ENCODE data around the gene CCDC93.

CCDC93 gene

GRCh38 chr2:118014492-118014824 lies 588 bp upstream of the CCDC93 start:
- peak overlapping the region; percentile 89 for H3K4me3 ChIP-seq (ENCODE audit: low read depth, low read length)
- H3K9me3 ChIP-seq (ENCODE audit: control insufficient read depth, insufficient read depth, low read depth, low read length), result no peaks in the 10 kb centered on the region
- H3K36me3 ChIP-seq (ENCODE audit: control insufficient read depth in 2 of 2, insufficient read depth in 1 of 2, low read length in 2 of 2), result no peaks in the 10 kb centered on the region; a peak in 1 of 3 replicates
- TF ChIP-seq ZNF704 (tag by site-specific recombination; IDR thresholded peaks at IDR 0.05) (no peak), ZFP3 (tag by site-specific recombination; IDR thresholded peaks at IDR 0.05; ENCODE audit: low read depth) (no peak), ZNF529 (tag by site-specific recombination; IDR thresholded peaks at IDR 0.05; ENCODE audit: insufficient replicate concordance) (no peak), ZNF654 (tag by site-specific recombination; IDR thresholded peaks at IDR 0.05; ENCODE audit: low read depth) (no peak), ZNF426 (tag by site-specific recombination; IDR thresholded peaks at IDR 0.05) (no peak), KLF10 (tag by site-specific recombination; IDR thresholded peaks at IDR 0.05) (no peak), ZNF416 (tag by site-specific recombination; IDR thresholded peaks at IDR 0.05) (no peak), ZNF10 (tag by site-specific recombination; IDR thresholded peaks at IDR 0.05) (no peak), OVOL3 (tag by site-specific recombination; IDR thresholded peaks at IDR 0.05) (no peak), ZNF561 (tag by site-specific recombination; IDR thresholded peaks at IDR 0.05; ENCODE audit: borderline replicate concordance) (no peak), ZNF248 (tag by site-specific recombination; IDR thresholded peaks at IDR 0.05) (no peak), ZNF335 (tag by site-specific recombination; conservative IDR thresholded peaks at IDR 0.05) (no peak; the same call in 1 of the 2 replicates), ZNF23 (tag by site-specific recombination; IDR thresholded peaks at IDR 0.05; ENCODE audit: borderline replicate concordance) (no peak), ZFP37 (tag by site-specific recombination; IDR thresholded peaks at IDR 0.05) (no peak), ZNF513 (tag by site-specific recombination; IDR thresholded peaks at IDR 0.05) (no peak), ZNF639 (tag by site-specific recombination; IDR thresholded peaks at IDR 0.05) (no peak)
- ChIA-PET CTCF (interaction anchor here (0.7 to 1.4 kb wide), 3 partner anchors 10 to 258 kb away, joined by 3 to 8 read pairs (median 5); no protein-coding TSS in a partner anchor), POLR2A (interaction anchor here (0.6 to 1.1 kb wide), 2 partner anchors 11 to 128 kb away, joined by 4 to 7 read pairs; no protein-coding TSS in a partner anchor)
- H3K4me1 ChIP-seq (ENCODE audit: control insufficient read depth, insufficient read depth, low read length), result peaks cover 7% of the 10 kb centered on the region; the same call in 1 of the 2 replicates
- H3K27ac ChIP-seq (ENCODE audit: extremely low read depth, low read depth, low read length), result peak overlapping the region; percentile 22; the same call in 1 of the 2 replicates

GRCh38 chr2:118013221-118013723 lies 598 bp downstream of the CCDC93 start:
- peaks cover 7% of the 10 kb centered on the region; the same call in 1 of the 2 replicates for H3K4me1 ChIP-seq (ENCODE audit: control insufficient read depth, insufficient read depth, low read length)
- peak overlapping the region; percentile 89 for H3K4me3 ChIP-seq (ENCODE audit: low read depth, low read length)
- ChIA-PET CTCF (interaction anchor here (2.3 kb wide), 1 partner anchor 10 kb away, joined by 27 read pairs; no protein-coding TSS in a partner anchor), POLR2A (no interaction called here)
- no peaks in the 10 kb centered on the region for H3K9me3 ChIP-seq (ENCODE audit: control insufficient read depth, insufficient read depth, low read depth, low read length)
- H3K36me3 ChIP-seq (ENCODE audit: control insufficient read depth in 2 of 2, insufficient read depth in 1 of 2, low read length in 2 of 2), result peaks cover 6 to 10% of the 10 kb centered on the region in 2 experiments
- peak overlapping the region; percentile 47; the same call in 1 of the 2 replicates for H3K27ac ChIP-seq (ENCODE audit: extremely low read depth, low read depth, low read length)
- TF ChIP-seq WT1 (tag by site-specific recombination; IDR thresholded peaks at IDR 0.05), result peak; percentile 21; the same call in 1 of the 2 replicates
- no peak for TF ChIP-seq ZNF157 (tag by site-specific recombination; IDR thresholded peaks at IDR 0.05)
- peak; percentile 20; the same call in 1 of the 2 replicates for TF ChIP-seq ZBTB11 (tag by site-specific recombination; conservative IDR thresholded peaks at IDR 0.05; ENCODE audit: low read depth)
- TF ChIP-seq ZBTB26 (tag by site-specific recombination; optimal IDR thresholded peaks at IDR 0.05), result peak; percentile 51
- peak; percentile 40; the same call in 1 of the 2 replicates for TF ChIP-seq ZBTB10 (tag by site-specific recombination; IDR thresholded peaks at IDR 0.05)
